ENCODE measurements around the gene ICAM2. TPM values are rescaled to one million over a fixed set of nuclear protein-coding genes. Genes with fewer than 3 reads are reported as not detected.

The ICAM2 gene
- total RNA-seq, 4 donors from 2014 or later, result 7.2 to 71.1 (median 36.7) TPM

- Histone ChIP-seq H3K4me3 (no peak overlapping the region), H3K27ac (no peak overlapping the region), H3K27me3 (no peaks in the 10 kb centered on the region), H3K36me3 (peaks cover 0 to 96% of the 10 kb centered on the region in 2 donors), H3K4me1 (no peaks in the 10 kb centered on the region), H3K9me3 (peaks cover 0 to 19% (median 2%) of the 10 kb centered on the region in 3 donors)
- ATAC-seq, result no peak
- TF ChIP-seq POLR2AphosphoS5 (IDR thresholded peaks at IDR 0.05) (no peak), CTCF (IDR thresholded peaks at IDR 0.05) (no peak), POLR2A (IDR thresholded peaks at IDR 0.05) (no peak), EP300 (IDR thresholded peaks at IDR 0.05) (no peak)
- WGBS, 2 donors (ENCODE audit: low coverage in 1 of 2), result 78 to 94% methylated on average over 7 of the region's 8 CpGs
Observed at GRCh38 chr17:64065161-64065560, 44.7 kb upstream of the ICAM2 start.

DNA sequence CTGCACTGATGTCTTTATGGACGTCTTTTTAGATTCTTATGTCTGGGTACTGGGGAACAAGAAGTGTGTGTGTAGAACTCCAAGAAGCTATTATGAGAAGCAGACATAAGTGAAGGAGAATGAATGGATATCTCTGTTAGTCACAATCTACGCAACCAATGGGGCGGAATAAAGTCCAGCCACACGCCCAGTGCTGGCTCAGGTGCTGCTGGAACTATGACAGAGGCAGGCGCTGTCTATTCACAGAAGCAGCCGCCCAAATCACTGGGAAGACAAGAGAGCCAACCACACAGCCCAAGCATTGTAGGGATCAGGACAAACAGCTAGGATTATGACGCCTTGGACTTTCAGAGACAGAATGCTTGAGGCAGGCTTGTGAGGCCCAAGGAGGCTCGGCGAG, 43.9 kb upstream of the ICAM2 start:
- ATAC-seq, result no peak
- TF ChIP-seq CTCF (IDR thresholded peaks at IDR 0.05), result no peak
- no peak for TF ChIP-seq EP300 (IDR thresholded peaks at IDR 0.05)
- TF ChIP-seq POLR2A (IDR thresholded peaks at IDR 0.05), result no peak
- no peak for TF ChIP-seq POLR2AphosphoS5 (IDR thresholded peaks at IDR 0.05)
- Histone ChIP-seq H3K36me3 (peaks cover 0 to 96% of the 10 kb centered on the region in 2 donors), H3K27ac (no peak overlapping the region), H3K4me1 (no peaks in the 10 kb centered on the region), H3K4me3 (no peak overlapping the region), H3K9me3 (peaks cover 0 to 11% (median 0%) of the 10 kb centered on the region in 3 donors), H3K27me3 (no peaks in the 10 kb centered on the region)
- 85 to 93% methylated on average over 2 to 8 of the region's 9 CpGs for WGBS, 2 donors (ENCODE audit: low coverage in 1 of 2)

DNA sequence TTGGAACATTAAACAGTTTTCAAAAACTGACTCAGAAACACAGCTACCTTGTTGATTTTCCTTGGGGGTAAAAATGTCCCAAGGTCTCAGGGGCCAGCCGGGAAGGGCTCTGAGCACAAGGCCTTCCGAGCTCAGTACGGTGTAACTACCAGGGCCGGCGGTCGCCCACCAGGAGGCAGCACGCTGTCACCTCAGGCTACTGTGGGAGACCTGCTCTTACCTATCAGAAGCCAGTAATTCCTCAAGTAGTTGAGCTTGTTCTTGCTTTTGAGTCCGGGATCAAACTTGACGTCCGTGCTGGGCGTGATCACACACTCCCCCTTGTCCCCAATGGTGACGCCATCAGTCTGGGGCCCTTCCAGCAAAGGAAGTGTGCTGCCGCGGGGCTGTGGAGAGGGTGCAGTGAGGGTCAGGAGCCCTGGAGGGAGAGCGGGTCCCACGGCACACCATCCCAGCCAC, 43.4 kb upstream of the ICAM2 start:
- ATAC-seq, result peak; percentile 48
- TF ChIP-seq POLR2A (IDR thresholded peaks at IDR 0.05) (no peak), CTCF (IDR thresholded peaks at IDR 0.05) (peak in 3 of 4 experiments; percentile 32 to 69 (median 46)), POLR2AphosphoS5 (IDR thresholded peaks at IDR 0.05) (no peak), EP300 (IDR thresholded peaks at IDR 0.05) (no peak)
- H3K27ac ChIP-seq, result no peak overlapping the region
- no peaks in the 10 kb centered on the region for H3K4me1 ChIP-seq
- peaks cover 0 to 96% of the 10 kb centered on the region in 2 donors for H3K36me3 ChIP-seq
- no peaks in the 10 kb centered on the region for H3K27me3 ChIP-seq
- peaks cover 0 to 5% (median 0%) of the 10 kb centered on the region in 3 donors for H3K9me3 ChIP-seq
- WGBS, 2 donors (ENCODE audit: low coverage in 1 of 2), result 50 to 56% methylated on average over 5 to 10 of the region's 16 CpGs
- no peak overlapping the region for H3K4me3 ChIP-seq

DNA sequence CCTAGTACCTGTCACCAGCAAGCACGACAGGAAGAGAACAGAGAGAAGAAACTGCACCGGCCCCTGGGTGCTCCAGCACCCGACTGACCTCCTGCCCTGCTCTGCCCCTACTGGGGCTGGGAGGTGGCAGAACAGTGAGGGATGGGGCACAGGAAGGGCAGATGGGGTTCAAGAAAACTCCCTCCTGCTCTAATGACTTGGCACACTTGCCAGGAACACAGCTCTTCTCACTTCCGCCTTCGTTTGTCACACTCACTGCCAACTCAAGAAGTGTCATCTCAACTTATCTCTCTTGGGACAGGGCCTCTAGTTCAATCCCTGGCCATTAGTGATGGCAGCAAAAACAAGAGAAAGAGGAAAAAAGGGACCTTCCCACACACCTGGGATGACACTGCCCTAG, 42.7 kb upstream of the ICAM2 start:
- H3K27ac ChIP-seq, result no peak overlapping the region
- no peak for TF ChIP-seq POLR2AphosphoS5 (IDR thresholded peaks at IDR 0.05)
- no peak for TF ChIP-seq EP300 (IDR thresholded peaks at IDR 0.05)
- TF ChIP-seq POLR2A (IDR thresholded peaks at IDR 0.05), result no peak
- TF ChIP-seq CTCF (IDR thresholded peaks at IDR 0.05), result no peak

GRCh38 chr17:64061178-64061898, 40.9 kb upstream of the ICAM2 start:
- TF ChIP-seq CTCF (IDR thresholded peaks at IDR 0.05), result no peak
- TF ChIP-seq POLR2AphosphoS5 (IDR thresholded peaks at IDR 0.05), result no peak
- no peak for TF ChIP-seq POLR2A (IDR thresholded peaks at IDR 0.05)
- Histone ChIP-seq H3K4me3 (no peak overlapping the region), H3K4me1 (no peaks in the 10 kb centered on the region), H3K27ac (no peak overlapping the region), H3K9me3 (no peaks in the 10 kb centered on the region), H3K27me3 (no peaks in the 10 kb centered on the region), H3K36me3 (peaks cover 0 to 96% of the 10 kb centered on the region in 2 donors)
- 50 to 81% methylated on average over 1 to 5 of the region's 5 CpGs for WGBS, 2 donors (ENCODE audit: low coverage in 1 of 2)
- ATAC-seq, result no peak

More for the DNA sequence above, 42.7 kb upstream of the ICAM2 start:
- Histone ChIP-seq H3K9me3 (no peaks in the 10 kb centered on the region), H3K4me1 (no peaks in the 10 kb centered on the region), H3K27me3 (no peaks in the 10 kb centered on the region), H3K4me3 (no peak overlapping the region), H3K36me3 (peaks cover 0 to 96% of the 10 kb centered on the region in 2 donors)
- ATAC-seq, result peak; percentile 33
- WGBS, 2 donors (ENCODE audit: low coverage in 1 of 2), result 67 to 83% methylated on average over 2 of the region's 5 CpGs

All from gastroesophageal sphincter (tissue), 4 donors.